Erythroblast (primary cell): ENCODE data around the gene ATRNL1.

ENCODE experiments used
- DNase-seq, 2 experiments: peaks; one replicate each; lab custom pipeline; 2025; lab: John Stamatoyannopoulos, UW
- GATA1 ChIP-seq: IDR thresholded peaks from 2 replicates; pipeline ENCODE4 v1.6.1; 2011; ENCODE audit warnings: low read depth, mild to moderate bottlenecking, control low read depth, low read length, moderate library complexity
- POLR2A ChIP-seq: IDR thresholded peaks from 2 replicates; pipeline ENCODE4 v1.6.1; 2011; ENCODE audit warnings: mild to moderate bottlenecking, low read length

Gene ATRNL1

GRCh38 chr10:115831016-115831415 is 737.9 kb downstream of the ATRNL1 start:
- no peak for DNase-seq
- no peak for TF ChIP-seq GATA1
- TF ChIP-seq POLR2A = no peak

DNA sequence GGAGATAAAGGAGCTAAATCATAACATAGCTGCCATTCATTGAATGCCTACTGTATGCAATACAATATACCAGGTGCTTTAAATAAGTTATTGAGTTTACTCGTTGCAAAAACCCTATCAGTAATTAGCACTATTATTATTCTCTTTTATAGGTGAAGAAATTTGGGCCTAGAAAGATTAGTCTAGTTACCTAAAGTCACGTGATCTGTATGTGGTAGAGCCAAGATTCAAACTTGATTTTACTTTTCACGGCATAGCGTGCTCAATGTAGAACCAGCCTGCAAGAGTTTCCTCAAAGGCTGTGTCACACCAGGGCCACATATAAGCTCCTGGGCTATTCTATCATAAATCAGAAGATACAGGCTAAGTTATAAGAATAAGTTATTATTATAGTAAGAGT is 740.0 kb downstream of the ATRNL1 start:
- DNase-seq = no peak
- TF ChIP-seq POLR2A (no peak), GATA1 (no peak)

DNA sequence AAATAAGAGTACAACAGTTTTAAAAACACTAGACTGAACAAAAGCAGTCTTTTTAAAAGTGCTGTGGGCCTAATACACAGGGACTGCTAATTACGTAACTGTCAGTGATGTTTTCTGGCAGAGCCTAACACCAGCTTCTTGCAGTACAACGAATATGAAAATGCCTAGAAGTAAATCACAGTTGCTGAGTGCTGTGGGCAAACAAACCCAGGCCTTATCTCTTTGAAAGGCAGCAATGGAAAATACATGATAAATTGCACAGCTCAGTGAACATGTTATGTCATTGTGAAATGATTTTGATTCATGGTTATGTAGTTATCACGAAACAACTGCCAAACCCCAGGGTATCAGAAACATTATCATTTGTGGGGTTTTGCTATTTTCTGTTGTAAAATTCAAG is 751.4 kb downstream of the ATRNL1 start:
- TF ChIP-seq POLR2A (no peak), GATA1 (no peak)
- DNase-seq = no peak

DNA sequence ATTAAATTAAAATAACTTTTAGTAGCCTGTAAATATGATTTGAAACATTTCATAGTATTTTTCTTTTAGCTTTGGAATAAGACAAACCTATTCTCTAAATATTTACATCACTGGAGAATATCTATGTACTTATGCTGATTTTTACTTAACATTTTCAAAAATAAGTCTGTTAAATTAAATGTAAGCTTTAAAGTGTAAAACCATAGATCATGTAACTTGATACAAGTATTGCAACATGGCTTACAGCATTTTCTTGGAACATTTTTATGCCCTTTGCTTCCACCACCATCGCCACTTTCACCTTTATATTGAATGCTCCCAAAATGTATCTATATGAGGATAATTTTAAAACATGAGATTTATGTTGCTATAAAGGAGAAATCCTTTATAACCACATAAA is 752.8 kb downstream of the ATRNL1 start:
- DNase-seq = no peak
- TF ChIP-seq GATA1 (no peak), POLR2A (no peak)

DNA sequence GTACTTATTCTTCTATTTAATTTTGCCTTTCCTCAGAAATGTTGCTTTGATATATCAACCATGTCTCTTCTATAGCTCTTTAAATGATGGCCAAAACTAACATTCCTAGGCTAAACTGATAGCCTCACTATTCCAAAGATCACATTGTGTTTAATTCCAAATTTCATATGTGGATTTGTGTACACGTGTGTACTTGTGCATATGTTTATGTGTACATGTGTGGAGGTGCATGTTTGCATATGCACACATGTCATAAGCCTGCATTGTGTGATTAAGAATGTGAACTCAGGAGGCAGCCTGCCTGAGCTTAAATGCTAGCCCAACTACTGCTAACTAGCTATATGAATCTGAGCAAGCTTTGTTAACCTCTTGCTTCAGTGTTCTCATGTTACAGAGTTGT is 753.4 kb downstream of the ATRNL1 start:
- TF ChIP-seq GATA1 (no peak), POLR2A (no peak)
- no peak for DNase-seq

DNA sequence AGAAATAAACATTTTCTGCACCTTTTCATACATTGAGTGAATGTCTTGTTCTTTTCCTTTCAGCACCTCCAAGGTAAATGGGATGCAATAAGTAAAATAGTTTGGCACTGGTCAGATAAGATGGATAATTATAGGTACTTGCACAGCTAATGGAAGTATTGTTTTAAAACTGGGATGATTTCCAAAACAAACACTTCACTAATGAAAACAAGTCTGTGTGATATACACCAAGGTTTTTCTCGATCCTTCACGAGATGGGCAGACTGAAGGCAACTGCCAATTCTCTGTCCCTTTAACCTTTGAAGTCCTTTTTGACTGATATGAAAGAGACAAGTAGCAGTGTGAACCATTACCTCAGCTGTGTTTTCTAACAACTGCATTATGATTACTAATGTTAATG is 756.0 kb downstream of the ATRNL1 start:
- no peak for DNase-seq
- TF ChIP-seq POLR2A = no peak

- TF ChIP-seq GATA1 (no peak), POLR2A (no peak)
- no peak for DNase-seq
Measured at GRCh38 chr10:115850666-115851065, 757.5 kb downstream of the ATRNL1 start.

DNA sequence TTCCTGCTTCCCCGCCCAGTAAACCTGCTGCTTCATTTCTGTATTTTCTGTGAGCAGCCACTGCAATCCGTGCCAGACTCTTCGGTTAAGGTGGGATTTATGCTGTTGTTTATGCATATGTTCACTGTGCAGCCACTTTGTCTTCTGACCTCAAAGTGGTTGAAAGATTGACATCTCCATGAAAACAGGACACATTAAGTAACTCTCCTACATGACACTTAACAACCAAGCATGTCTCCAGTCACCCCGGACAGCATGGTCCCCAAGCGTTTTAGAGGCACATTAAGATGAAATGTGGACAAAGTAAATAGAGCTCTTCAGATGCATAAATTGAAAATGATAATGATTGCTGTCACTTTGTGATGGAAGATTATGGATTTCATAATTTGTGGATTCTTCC is 758.5 kb downstream of the ATRNL1 start:
- no peak for DNase-seq
- TF ChIP-seq POLR2A = no peak
- TF ChIP-seq GATA1 = no peak

DNA sequence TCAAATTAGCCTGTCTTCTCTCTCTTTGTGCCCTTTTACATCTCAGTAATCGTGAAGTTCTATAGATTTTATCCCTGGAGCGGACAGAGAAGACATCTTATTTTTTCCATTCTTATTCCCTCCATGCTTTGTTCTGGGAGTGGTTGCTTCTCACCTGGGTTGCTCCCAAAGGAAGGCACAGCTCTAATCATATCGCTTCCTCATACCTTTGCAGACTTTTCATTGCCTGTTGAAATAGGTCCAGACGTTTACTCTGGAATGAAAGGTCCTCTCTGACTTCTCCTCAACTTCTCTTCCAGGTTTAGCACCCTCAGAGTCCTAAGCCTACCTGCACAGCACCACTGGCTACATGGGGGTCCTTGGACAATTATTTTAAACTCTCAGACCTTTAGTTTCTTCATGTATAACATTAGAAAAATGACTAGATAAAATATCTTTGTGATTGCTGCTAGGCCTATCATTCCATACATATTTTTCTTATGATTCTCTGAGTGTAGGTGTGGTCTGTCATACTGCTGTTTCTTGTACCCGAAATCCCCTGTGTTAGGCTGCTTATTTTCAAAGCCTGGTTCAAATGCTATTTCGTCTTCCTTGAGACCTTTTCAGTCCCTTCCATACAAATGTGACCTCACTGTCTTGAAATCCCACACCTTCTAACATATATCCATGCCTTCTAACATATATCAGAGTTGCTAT is 761.7 kb downstream of the ATRNL1 start:
- TF ChIP-seq GATA1 = no peak
- TF ChIP-seq POLR2A = no peak
- DNase-seq = no peak

- DNase-seq = no peak
- TF ChIP-seq POLR2A = no peak
- TF ChIP-seq GATA1 = no peak
Measured at GRCh38 chr10:115856580-115856979, 763.4 kb downstream of the ATRNL1 start.

- no peak for DNase-seq
- TF ChIP-seq POLR2A (no peak), GATA1 (no peak)
Measured at GRCh38 chr10:115857856-115858255, 764.7 kb downstream of the ATRNL1 start.

DNA sequence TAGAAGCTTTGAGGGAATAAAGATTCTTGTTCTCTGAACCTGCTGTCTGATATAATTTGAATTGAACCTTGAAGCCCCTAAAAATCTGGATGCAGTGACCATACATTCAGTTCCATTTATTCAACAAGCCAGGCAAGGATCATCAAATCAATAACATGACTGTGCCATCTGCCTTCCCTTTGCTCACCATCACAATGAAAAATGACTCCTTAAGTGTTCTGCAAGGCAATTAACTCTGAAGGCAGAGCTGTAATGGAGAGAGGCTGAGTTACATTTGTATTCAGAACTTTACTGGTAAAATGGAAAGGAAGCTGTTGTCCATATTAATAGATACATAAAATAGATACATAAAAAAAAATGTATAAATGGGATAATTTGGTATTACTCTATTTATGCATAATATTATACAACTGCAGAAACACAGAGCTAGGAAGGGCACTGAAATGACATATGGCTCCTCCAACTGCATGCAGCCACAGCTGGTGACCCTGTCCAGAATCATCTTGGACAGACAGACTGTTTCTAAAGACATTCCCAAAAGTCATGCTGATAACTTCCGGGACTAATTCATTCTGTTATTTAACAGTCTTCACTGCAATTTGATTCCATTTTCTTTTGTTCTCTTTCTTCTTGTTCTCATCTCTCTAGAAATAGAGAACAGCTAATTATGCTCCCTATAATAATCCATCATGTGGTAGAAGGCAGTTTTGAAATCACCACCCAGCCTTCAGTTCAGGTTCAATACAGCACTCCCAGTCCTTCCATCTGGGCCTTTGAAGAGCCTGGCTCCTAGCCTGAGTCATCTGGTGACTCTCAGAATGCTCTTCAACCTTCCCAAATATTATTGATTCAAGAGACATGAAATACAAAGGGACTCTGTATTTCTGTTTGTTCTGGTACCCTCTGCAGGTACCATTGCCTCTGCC is 767.3 kb downstream of the ATRNL1 start:
- no peak for TF ChIP-seq GATA1
- TF ChIP-seq POLR2A = no peak
- no peak for DNase-seq

- TF ChIP-seq POLR2A (no peak), GATA1 (no peak)
- DNase-seq = no peak
Measured at GRCh38 chr10:115861455-115861854, 768.3 kb downstream of the ATRNL1 start.

- no peak for DNase-seq
- TF ChIP-seq POLR2A (no peak), GATA1 (no peak)
Measured at GRCh38 chr10:115861864-115862263, 768.7 kb downstream of the ATRNL1 start.

DNA sequence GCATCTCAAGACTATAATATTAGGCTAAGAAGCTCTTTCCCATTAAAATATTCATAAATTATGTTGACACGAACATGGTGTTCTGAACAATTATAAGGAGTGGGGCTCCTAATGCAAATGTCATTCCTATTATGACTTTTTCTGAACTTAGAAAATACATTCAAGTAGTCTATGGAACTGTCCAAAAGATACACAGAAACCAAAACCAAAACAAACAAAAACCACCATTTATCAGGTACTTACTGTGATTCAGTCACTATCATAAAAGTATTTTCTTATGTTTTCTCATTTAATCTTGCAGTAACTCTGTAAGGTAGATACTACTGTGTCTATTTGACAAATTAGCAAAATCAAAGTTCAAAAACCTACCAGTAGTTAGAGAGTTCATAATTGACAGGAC is 773.0 kb downstream of the ATRNL1 start:
- TF ChIP-seq POLR2A = no peak
- TF ChIP-seq GATA1 = no peak

More for the DNA sequence above, 773.0 kb downstream of the ATRNL1 start:
- no peak for DNase-seq
